AG10803 (cell line): Measurements from ENCODE around the gene FAM3D.
"Not testable (repeated sequence)": the region's sequence is repeated elsewhere in the genome, so short reads cannot be mapped to it uniquely, and the experiment has no call there.

ENCODE experiments used
- DNase-seq: peaks from one replicate; pipeline ENCODE4 v3.0.0; 2010; ENCODE audit warnings: low read depth
- H3K4me3 ChIP-seq: 2 replicates; pipeline ENCODE4 v1.5.1; 2011; ENCODE audit warnings: mild to moderate bottlenecking, low read length, control low read depth
- CTCF ChIP-seq: conservative IDR thresholded peaks from 2 replicates; pipeline ENCODE4 v1.5.1; 2011; ENCODE audit warnings: mild to moderate bottlenecking, low read length, control low read depth, inconsistent platforms

The FAM3D gene

GRCh38 chr3:58681863-58682262, 15.3 kb upstream of the FAM3D start:
- no peak for DNase-seq
- H3K4me3 ChIP-seq, result no peak overlapping the region
- TF ChIP-seq CTCF, result no peak

- no peak for TF ChIP-seq CTCF
- H3K4me3 ChIP-seq, result no peak overlapping the region
- no peak for DNase-seq
Measured at GRCh38 chr3:58680879-58681525, 14.4 kb upstream of the FAM3D start.

GRCh38 chr3:58679974-58680666, 13.5 kb upstream of the FAM3D start:
- H3K4me3 ChIP-seq, result no peak overlapping the region
- no peak for DNase-seq
- no peak for TF ChIP-seq CTCF

GRCh38 chr3:58679446-58679845, 12.9 kb upstream of the FAM3D start:
- DNase-seq, result no peak
- H3K4me3 ChIP-seq, result no peak overlapping the region
- no peak for TF ChIP-seq CTCF

- DNase-seq, H3K4me3 ChIP-seq: not testable (repeated sequence)
Measured at GRCh38 chr3:58678177-58678970, 11.8 kb upstream of the FAM3D start.

GRCh38 chr3:58672880-58673279, 6.3 kb upstream of the FAM3D start:
- no peak for TF ChIP-seq CTCF
- H3K4me3 ChIP-seq, result no peak overlapping the region
- no peak for DNase-seq

GRCh38 chr3:58672451-58672850, 5.9 kb upstream of the FAM3D start:
- no peak for DNase-seq
- TF ChIP-seq CTCF, result no peak

More at GRCh38 chr3:58672451-58672850, 5.9 kb upstream of the FAM3D start:
- H3K4me3 ChIP-seq, result no peak overlapping the region
